SU-DHL-6 (cell line): ENCODE results near the gene ZC3H12D.

Experiments used
- CTCF ChIP-seq: fragments of 200-600 bp; sonication (generic); IDR thresholded peaks from one replicate; pipeline ENCODE4 v1.5.1; 2017; ENCODE audit warnings: antibody characterized with exemption, mild to moderate bottlenecking, low read length, moderate library complexity; ENCODE audit not compliant: insufficient read depth, poor library complexity, severe bottlenecking
- EZH2phosphoT487 ChIP-seq: fragments of 200-600 bp; sonication (generic), shearing (Covaris generic); conservative IDR thresholded peaks from 2 replicates; pipeline ENCODE4 v1.6.1; 2018; ENCODE audit warnings: mild to moderate bottlenecking, antibody characterized with exemption, low read length, moderate library complexity, mixed read lengths

DNA sequence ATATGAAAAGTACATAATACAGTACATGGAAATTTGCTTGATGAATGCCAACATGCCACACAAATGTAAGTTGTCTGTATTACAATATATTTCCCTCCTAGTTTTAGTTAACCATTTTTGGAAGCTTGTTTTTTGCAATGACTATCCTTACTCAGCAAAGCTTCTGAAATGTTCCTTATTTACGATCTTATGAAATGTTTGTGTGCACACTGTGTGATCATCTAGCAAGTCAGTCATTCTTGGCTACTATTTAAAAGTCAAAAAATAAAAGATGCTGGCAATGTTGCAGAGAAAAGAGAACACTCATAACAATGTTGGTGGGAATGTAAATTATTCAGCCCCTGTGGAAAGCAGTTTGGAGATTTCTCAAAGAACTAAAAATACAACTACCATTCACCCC lies 50.9 kb downstream of the ZC3H12D start:
- no peak for TF ChIP-seq CTCF
- no peak for TF ChIP-seq EZH2phosphoT487
